ENCODE measurements around the gene RPS6KA1. TPM values are rescaled to one million over a fixed set of nuclear protein-coding genes. Genes with fewer than 3 reads are reported as not detected.
"Not testable (repeated sequence)": the region's sequence is repeated elsewhere in the genome, so short reads cannot be mapped to it uniquely, and the experiment has no call there.

RPS6KA1 gene
- total and polyA plus RNA-seq, 10 donors: 45.8 to 173 (median 116) TPM

GRCh38 chr1:26500488-26501175, 28.9 kb upstream of the RPS6KA1 start:
- Histone ChIP-seq H3K27me3 (replicated peaks in 1 of 7) (no peaks in the 10 kb centered on the region), H3K36me3 (no peaks in the 10 kb centered on the region), H3K9me3 (no peaks in the 10 kb centered on the region), H3K4me3 (peak overlapping the region; percentile 68 to 96 (median 87)), H3K27ac (peak overlapping the region; percentile 94 to 98 (median 97)), H3K4me1 (peaks cover 8 to 36% (median 19%) of the 10 kb centered on the region in 6 donors)
- intact Hi-C loops (cut with DNase I; ENCODE audit: low total_unique reads): no loop called here
- WGBS, 5 donors: 0 to 1% (median 0%) methylated on average over 44 to 74 of the region's 74 CpGs
- DNase-seq: peak; percentile 98
- TF ChIP-seq CTCF (IDR thresholded peaks at IDR 0.05 in 8 of 11, conservative IDR thresholded peaks at IDR 0.05 in 3 of 11) (peak in 5 of 11 experiments; percentile 14 to 43 (median 37)), POLR2A (IDR thresholded peaks at IDR 0.05) (peak in 2 of 3 donors; percentile 16 to 33), POLR2AphosphoS5 (IDR thresholded peaks at IDR 0.05) (peak; percentile 90 to 93 (median 92))

GRCh38 chr1:26510711-26511110, 18.9 kb upstream of the RPS6KA1 start:
- H3K4me3 ChIP-seq; intact Hi-C loops (cut with DNase I; ENCODE audit: low total_unique reads); H3K36me3 ChIP-seq; H3K9me3 ChIP-seq; H3K4me1 ChIP-seq; DNase-seq; H3K27ac ChIP-seq; H3K27me3 ChIP-seq (replicated peaks in 1 of 7): not testable (repeated sequence)
- WGBS, 5 donors: 71 to 84% (median 75%) methylated on average over 2 of the region's 2 CpGs

GRCh38 chr1:26515836-26516235, 13.7 kb upstream of the RPS6KA1 start:
- H3K4me3 ChIP-seq; H3K27me3 ChIP-seq (replicated peaks in 1 of 7); H3K27ac ChIP-seq; DNase-seq; intact Hi-C loops (cut with DNase I; ENCODE audit: low total_unique reads); H3K36me3 ChIP-seq; H3K4me1 ChIP-seq; H3K9me3 ChIP-seq: not testable (repeated sequence)
- 79 to 94% (median 86%) methylated on average over 4 of the region's 4 CpGs for WGBS, 5 donors

GRCh38 chr1:26516987-26517765, 12.4 kb upstream of the RPS6KA1 start:
- Histone ChIP-seq H3K27ac (no peak overlapping the region), H3K4me1 (peaks cover 0 to 16% (median 0%) of the 10 kb centered on the region in 6 donors), H3K9me3 (no peaks in the 10 kb centered on the region), H3K36me3 (no peaks in the 10 kb centered on the region), H3K27me3 (replicated peaks in 1 of 7) (no peaks in the 10 kb centered on the region), H3K4me3 (no peak overlapping the region)
- TF ChIP-seq POLR2AphosphoS5 (IDR thresholded peaks at IDR 0.05): no peak
- no peak for DNase-seq
- 90 to 97% (median 94%) methylated on average over 4 of the region's 4 CpGs for WGBS, 5 donors
- intact Hi-C loops (cut with DNase I; ENCODE audit: low total_unique reads): no loop called here

- no peaks in the 10 kb centered on the region for H3K27me3 ChIP-seq (replicated peaks in 1 of 7)
- TF ChIP-seq POLR2AphosphoS5 (IDR thresholded peaks at IDR 0.05): no peak
- TF ChIP-seq POLR2A (IDR thresholded peaks at IDR 0.05): no peak
- TF ChIP-seq CTCF (IDR thresholded peaks at IDR 0.05 in 8 of 11, conservative IDR thresholded peaks at IDR 0.05 in 3 of 11): no peak
- intact Hi-C loops (cut with DNase I; ENCODE audit: low total_unique reads): no loop called here
- no peaks in the 10 kb centered on the region for H3K36me3 ChIP-seq
- no peak overlapping the region for H3K27ac ChIP-seq
- WGBS, 5 donors: 71 to 84% (median 82%) methylated on average over 1 of the region's 1 CpG
- no peaks in the 10 kb centered on the region for H3K9me3 ChIP-seq
- no peak for DNase-seq
- no peak overlapping the region for H3K4me3 ChIP-seq
- H3K4me1 ChIP-seq: peaks cover 0 to 16% (median 0%) of the 10 kb centered on the region in 6 donors
Observed at GRCh38 chr1:26517766-26518049, 11.9 kb upstream of the RPS6KA1 start.
